ENCODE results near the gene TGFB2.

Gene TGFB2

GRCh38 chr1:218392780-218393179 is 47.6 kb downstream of the TGFB2 start:
- no peak for DNase-seq (ENCODE audit: low read depth)

- no peak for DNase-seq (ENCODE audit: low read depth)
Measured at GRCh38 chr1:218394416-218394815, 49.3 kb downstream of the TGFB2 start.

DNA sequence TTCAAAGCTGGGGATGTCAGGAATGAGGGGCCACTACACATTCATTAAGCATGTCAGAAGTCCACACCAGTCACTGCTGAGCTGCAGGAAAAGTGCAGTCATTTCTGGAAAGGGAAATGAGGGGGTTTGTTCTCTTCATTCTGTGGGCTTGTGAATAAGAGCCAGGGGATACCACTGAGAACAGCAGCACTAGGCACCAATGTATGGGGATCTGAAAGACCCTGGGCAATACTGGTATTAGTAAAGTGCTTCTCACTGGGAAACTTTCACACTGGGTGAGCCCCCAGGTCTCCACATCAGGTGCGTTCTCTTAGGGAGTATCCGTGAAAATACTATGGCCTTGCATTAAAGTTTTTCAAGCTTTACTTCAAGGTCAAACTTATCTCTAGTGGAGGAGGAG is 49.9 kb downstream of the TGFB2 start:
- DNase-seq (ENCODE audit: low read depth) = no peak

DNA sequence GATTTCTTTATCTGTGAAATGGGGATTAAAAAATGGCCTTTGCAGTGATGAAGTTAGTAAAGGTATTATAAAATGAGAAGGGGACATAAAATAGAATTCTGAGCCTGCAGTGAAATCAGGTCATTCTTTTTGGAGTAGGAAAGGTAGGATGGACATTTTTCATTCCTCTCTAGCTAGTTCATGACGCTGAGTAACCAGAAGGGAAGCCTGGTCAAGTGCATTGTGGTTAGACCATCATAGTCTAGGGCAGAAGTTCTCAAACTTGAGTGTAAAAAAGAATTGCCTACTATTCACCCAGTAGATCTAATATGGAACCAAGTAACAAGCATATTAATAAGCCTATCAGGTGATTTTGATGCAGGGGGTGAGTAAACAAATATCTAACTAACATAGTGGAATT is 50.8 kb downstream of the TGFB2 start:
- DNase-seq (ENCODE audit: low read depth) = no peak

DNA sequence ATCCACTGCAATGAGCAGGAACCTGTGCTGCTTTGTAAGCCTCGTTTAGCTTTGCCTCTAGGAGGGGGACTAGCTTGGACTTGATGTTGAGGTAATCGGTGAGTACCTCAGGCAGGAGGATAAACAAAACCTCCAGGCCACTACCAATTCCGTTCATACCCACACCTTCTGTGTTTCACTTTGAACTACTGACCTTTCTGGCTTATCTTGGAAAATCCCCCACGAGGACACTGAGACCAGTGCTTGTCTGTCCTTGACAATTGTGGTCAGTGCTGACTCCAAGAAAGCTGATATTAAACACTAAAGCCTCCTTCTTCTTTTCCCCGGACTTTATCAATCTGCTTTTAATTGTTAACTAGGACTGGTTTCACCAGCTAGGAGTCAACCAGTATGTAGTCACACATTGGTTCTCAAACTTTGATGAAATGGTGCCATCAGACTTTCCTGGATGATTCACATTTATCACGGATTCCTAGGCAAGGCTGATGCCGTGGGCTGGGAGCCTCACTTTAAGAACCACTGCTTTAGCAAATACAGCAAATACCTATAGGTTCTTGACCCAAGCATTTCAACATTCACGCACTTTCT is 52.7 kb downstream of the TGFB2 start:
- DNase-seq (ENCODE audit: low read depth) = no peak

DNA sequence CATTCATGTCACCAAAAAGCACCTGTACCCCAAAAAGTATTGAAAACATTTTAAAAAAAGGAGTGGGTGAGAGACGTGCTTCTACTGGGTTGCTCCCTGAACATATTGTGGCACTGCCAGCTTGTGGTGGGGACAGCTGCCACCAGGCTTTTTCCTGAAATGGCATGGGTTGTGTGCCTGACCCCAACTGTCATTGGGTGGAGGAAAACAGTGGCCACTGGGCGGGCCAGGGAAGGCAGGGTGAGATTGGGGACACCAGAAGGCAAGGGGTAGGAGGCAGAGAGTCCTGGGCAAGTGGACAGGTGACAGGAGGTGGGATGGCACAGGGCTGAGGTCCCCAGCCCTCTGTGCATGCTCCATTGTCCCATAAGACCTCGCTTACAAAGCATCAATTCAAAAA is 55.5 kb downstream of the TGFB2 start:
- DNase-seq (ENCODE audit: low read depth) = no peak

DNA sequence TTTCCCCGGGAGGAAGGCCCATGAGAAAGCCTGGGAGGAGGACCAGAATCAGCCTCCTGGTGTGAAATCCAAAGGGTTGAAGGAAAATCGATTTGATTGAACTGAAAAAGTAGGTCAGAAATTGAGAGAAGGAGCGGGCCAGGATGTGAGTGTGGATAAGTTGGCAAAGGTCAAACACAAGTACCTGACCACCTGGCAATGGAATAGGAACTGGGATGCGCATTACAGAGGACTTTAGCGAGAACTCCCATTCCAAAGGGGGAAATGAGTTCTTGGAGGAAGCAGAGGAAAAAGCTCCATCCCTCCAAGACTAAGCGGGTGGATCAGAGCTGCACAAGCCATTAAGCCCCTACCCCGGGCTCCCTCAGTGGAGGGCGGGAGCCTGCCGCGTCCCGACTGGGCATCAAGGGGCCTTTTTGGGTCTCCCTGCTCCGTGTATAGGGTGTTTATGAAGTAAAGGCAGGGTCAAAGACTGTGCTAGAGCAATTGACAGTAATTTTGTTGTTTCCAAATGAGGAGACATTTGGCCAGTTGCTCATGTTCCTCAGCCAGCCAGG is 56.4 kb downstream of the TGFB2 start:
- no peak for DNase-seq (ENCODE audit: low read depth)

DNA sequence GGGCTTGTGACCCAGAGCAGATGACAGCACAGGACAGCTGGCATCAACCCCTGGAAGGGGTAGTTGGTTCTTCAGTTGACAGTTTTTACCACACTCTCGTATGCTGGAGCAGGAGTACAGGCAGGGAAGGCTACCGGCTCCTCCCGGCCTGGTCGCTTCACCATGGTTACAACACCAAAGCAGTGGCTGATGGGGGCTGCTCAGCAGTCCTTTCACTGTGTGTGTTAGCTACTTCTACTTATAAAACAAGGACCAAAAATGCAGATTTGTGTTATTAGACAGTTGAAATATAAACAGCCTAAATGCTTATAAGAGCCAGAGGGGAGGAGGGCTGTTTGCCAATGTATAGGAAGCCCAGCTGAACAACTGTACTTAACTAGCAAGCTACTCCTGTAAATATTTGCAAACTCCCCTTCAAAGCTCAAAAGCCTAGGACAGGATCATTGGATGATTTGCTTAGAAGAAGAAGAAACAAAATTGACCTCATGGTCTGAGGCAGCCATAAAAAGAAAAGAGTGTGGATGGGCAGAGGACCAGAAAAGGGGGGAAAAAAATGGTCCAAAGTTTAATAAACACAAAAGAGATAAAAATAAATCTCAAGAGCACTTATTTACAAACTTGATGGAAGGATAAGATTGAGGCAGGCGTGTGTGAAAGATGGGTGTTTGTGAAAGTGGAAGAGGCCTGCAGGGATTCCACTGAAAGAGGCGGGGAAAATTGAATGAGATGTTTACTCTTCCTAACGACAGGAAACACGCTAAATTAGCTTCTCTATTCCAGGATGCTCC is 57.1 kb downstream of the TGFB2 start:
- DNase-seq (ENCODE audit: low read depth) = no peak

- no peak for DNase-seq (ENCODE audit: low read depth)
Measured at GRCh38 chr1:218402786-218403120, 57.6 kb downstream of the TGFB2 start.

GRCh38 chr1:218403300-218403699 is 58.2 kb downstream of the TGFB2 start:
- no peak for DNase-seq (ENCODE audit: low read depth)

GRCh38 chr1:218407630-218408029 is 62.5 kb downstream of the TGFB2 start:
- DNase-seq (ENCODE audit: low read depth) = no peak

DNA sequence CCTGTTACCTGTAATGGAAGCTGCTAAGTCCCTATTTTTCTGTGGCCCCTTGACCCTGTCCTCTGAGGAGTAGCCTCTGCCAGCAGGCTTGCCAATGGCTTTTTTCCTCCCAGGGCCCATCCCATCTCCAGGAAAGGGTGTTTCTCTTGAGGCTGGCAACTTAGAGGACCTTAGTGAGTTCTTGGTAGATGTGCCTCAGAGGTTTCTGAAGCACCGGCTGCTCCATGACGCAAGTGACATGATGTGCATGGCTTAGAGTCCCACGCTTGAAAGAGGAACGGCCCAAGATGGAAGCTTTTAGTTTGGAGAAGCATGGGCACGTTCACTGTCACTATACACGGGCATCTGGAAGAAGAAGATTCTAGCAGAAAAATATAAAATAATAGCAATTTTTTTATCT is 63.0 kb downstream of the TGFB2 start:
- no peak for DNase-seq (ENCODE audit: low read depth)

DNA sequence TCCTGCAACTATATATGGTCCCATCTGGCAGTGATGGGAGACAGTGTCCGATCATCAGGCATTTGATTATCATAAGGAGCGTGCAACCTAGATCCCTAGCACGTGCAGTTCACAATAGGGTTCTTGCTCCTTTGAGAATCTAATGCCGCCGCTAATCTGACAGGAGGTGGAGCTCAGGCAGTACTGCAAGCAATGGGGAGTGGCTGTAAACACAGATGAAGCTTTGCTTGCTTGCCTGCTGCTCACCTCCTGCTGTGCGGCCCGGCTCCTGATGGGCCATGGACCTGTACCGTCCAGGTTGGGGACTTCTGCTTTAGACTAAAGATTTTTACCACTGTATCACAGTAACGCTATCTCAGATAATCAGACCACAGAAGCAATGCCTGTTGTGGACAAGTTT is 63.8 kb downstream of the TGFB2 start:
- DNase-seq (ENCODE audit: low read depth) = no peak

GRCh38 chr1:218409946-218410510 is 64.9 kb downstream of the TGFB2 start:
- no peak for DNase-seq (ENCODE audit: low read depth)

DNA sequence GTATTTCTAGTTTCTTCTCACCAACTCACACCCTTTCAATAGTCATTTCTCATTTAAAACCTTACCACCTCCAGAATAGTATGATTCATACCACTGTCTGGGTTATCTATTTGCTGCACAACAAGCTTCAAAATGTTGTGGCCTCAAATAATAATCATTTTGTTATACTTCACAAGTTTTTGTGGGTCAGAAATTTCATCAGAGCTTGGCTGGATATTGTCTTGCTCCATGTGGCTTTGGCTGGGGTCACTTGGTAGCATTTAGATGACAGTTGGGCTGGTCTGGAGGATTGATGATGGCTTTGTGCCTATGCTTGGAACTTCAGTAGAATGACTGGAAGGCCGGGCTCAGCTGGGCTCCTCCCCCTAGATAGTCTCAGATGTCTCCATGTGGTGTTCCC is 66.0 kb downstream of the TGFB2 start:
- no peak for DNase-seq (ENCODE audit: low read depth)

GRCh38 chr1:218412171-218412570 is 67.0 kb downstream of the TGFB2 start:
- DNase-seq (ENCODE audit: low read depth) = no peak

DNA sequence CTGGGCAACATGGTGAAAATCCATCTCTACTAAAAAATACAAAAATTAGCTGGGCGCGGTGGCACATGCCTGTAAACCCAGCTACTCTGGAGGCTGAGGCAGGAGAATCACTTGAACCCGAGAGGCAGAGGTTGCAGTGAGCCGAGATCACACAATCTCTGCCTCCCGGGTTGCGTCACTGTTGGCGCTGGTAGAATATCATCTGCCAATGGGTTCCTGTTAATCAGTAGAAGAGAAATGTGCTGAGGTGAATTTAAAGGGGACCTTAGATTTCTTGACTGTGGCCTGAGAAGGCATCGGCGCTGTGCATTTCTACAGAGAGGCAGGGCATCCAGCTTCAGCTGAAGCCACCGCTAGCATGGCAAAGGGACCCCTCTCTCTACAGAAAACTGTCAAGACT is 68.0 kb downstream of the TGFB2 start:
- no peak for DNase-seq (ENCODE audit: low read depth)

- DNase-seq (ENCODE audit: low read depth) = no peak
Measured at GRCh38 chr1:218414060-218414728, 69.1 kb downstream of the TGFB2 start.

GRCh38 chr1:218415726-218416125 is 70.6 kb downstream of the TGFB2 start:
- DNase-seq (ENCODE audit: low read depth) = no peak

DNA sequence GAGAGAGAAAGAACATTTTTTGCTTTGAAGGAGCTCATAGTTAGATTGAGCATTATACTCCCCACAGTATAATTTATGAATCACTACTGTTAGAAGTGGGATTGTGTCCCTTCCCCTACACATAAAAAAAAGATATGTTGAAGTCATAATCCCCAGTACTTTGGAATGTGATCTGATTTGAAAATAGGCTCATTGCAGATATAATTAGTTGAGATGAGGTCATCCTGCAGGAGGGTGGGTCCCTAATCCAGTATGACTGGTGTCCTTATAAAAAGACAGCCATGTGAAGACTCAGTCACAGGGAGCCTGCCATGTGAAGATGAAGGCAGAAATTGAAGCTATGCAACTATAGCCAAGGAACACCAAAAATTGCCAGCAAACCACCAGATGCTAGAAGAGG is 76.4 kb downstream of the TGFB2 start:
- DNase-seq (ENCODE audit: low read depth) = no peak

DNA sequence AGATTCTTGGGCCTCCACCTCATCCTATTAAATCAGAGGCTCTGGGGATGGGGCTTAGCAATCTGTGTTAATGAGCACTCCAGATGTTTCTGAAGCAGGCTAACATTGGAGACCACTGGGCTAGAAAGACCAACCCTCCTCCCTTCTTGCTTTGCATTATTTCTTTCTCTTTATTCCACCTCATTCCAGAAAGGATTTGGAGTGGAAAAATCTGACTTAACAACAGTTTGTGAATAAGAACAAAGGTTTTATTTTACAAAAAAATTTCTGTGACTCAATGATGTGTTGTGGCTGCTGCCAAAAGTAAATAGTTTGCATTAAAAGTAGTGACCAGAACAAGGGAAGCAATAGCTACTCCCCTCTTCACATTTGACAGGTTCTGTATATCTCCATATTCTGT is 79.4 kb downstream of the TGFB2 start:
- DNase-seq (ENCODE audit: low read depth) = no peak

GRCh38 chr1:218425647-218426342 is 80.7 kb downstream of the TGFB2 start:
- no peak for DNase-seq (ENCODE audit: low read depth)

DNA sequence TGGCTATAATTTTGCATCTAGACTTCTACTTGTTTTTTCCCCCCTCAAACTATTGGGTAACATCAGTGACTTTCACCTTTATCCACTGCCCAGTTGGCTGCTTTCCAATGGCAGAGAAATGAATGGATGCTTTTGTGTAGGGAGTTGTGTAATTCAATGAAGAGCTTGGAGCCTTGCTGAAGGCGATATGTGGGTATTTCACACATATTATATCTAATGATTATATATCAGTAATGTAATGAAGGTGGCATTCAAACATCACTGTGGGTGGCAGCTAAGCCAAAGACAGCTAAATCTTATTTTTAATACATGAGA is 81.2 kb downstream of the TGFB2 start:
- no peak for DNase-seq (ENCODE audit: low read depth)
